Activated CD8-positive, alpha-beta T cell treated with anti-CD3 and anti-CD28 coated beads for 36 hours (primary cell): ENCODE results near the gene UBR3. TPM values are rescaled to one million over a fixed set of nuclear protein-coding genes. Genes with fewer than 3 reads are reported as not detected.

Source experiments
- ATAC-seq: fragments of 200-7000 bp; cut with Tn5 transposase; one replicate; pipeline ENCODE4 v1.10.0; 2021; ENCODE audit warnings: mild to moderate bottlenecking, moderate library complexity
- CTCF ChIA-PET: fragments of 350-600 bp; sonication (Branson Sonifier 250); formaldehyde crosslinking; loops from one replicate; lab custom pipeline; 2021; ENCODE audit warnings: antibody characterized with exemption; lab: Charles Lee
- POLR2A ChIA-PET: fragments of 350-600 bp; sonication (Branson Sonifier 250); formaldehyde crosslinking; loops from one replicate; lab custom pipeline; 2021; ENCODE audit warnings: antibody characterized with exemption; lab: Charles Lee
- DNase-seq: peaks from one replicate; pipeline ENCODE4 v3.0.0-alpha.2; 2020
- H3K27ac Mint-ChIP-seq: one replicate; pipeline ENCODE4 v1.8.0; 2021; ENCODE audit warnings: mild to moderate bottlenecking, mixed read lengths
- H3K27me3 Mint-ChIP-seq: one replicate; pipeline ENCODE4 v1.8.0; 2021; ENCODE audit warnings: mixed read lengths
- H3K36me3 Mint-ChIP-seq: one replicate; pipeline ENCODE4 v1.8.0; 2021; ENCODE audit warnings: low read depth, mixed read lengths
- H3K4me1 Mint-ChIP-seq: one replicate; pipeline ENCODE4 v1.8.0; 2021; ENCODE audit warnings: low read depth, mixed read lengths
- H3K4me3 Mint-ChIP-seq: one replicate; pipeline ENCODE4 v1.8.0; 2021; ENCODE audit warnings: mild to moderate bottlenecking, moderate library complexity, mixed read lengths
- H3K9me3 Mint-ChIP-seq: one replicate; pipeline ENCODE4 v1.8.0; 2021; ENCODE audit warnings: mixed read lengths
- CTCF ChIP-seq: fragments of 200-600 bp; IDR thresholded peaks from one replicate; pipeline ENCODE4 v1.8.0; 2022; ENCODE audit warnings: antibody characterized with exemption, mild to moderate bottlenecking
- intact Hi-C: fragments of 100-400 bp; cut with micrococcal nuclease; formaldehyde crosslinking; loops from one replicate; pipeline ENCODE4 v1.10.0; 2022
- total RNA-seq, 2 experiments: library from RNA; stranded (reverse); gene quantifications; one replicate each; pipeline ENCODE4 v1.2.3, GENCODE V29; 2021

The UBR3 gene
- total RNA-seq, 2 experiments from 2014 or later, result 14.0 to 15.7 TPM

GRCh38 chr2:170020777-170021176 is 193.5 kb downstream of the UBR3 start:
- H3K36me3 Mint-ChIP-seq, result peaks cover 13% of the 10 kb centered on the region
- POLR2A ChIA-PET, result no interaction called here

GRCh38 chr2:170022692-170023091 is 195.4 kb downstream of the UBR3 start:
- ChIA-PET CTCF (interaction anchor here (1.7 kb wide), 1 partner anchor 16 kb away, joined by 6 read pairs; no protein-coding TSS in a partner anchor), POLR2A (no interaction called here)
- no peaks in the 10 kb centered on the region for H3K4me1 Mint-ChIP-seq
- H3K36me3 Mint-ChIP-seq, result peaks cover 13% of the 10 kb centered on the region
- H3K4me3 Mint-ChIP-seq, result no peak overlapping the region
- ATAC-seq (no peak), DNase-seq (no peak)
- no peak for TF ChIP-seq CTCF
- H3K27ac Mint-ChIP-seq, result no peak overlapping the region
- intact Hi-C loops, result no loop called here
- no peaks in the 10 kb centered on the region for H3K27me3 Mint-ChIP-seq
- no peaks in the 10 kb centered on the region for H3K9me3 Mint-ChIP-seq

More at GRCh38 chr2:170020777-170021176, 193.5 kb downstream of the UBR3 start:
- CTCF ChIA-PET, result no interaction called here
- no peak for TF ChIP-seq CTCF
- Mint-ChIP-seq H3K27ac (no peak overlapping the region), H3K4me3 (no peak overlapping the region), H3K4me1 (no peaks in the 10 kb centered on the region), H3K27me3 (no peaks in the 10 kb centered on the region), H3K9me3 (no peaks in the 10 kb centered on the region)
- no peak for DNase-seq
- no peak for ATAC-seq
- intact Hi-C loops, result no loop called here

- Mint-ChIP-seq H3K27ac (no peak overlapping the region), H3K4me3 (no peak overlapping the region), H3K27me3 (no peaks in the 10 kb centered on the region), H3K36me3 (peaks cover 17% of the 10 kb centered on the region), H3K9me3 (no peaks in the 10 kb centered on the region), H3K4me1 (no peaks in the 10 kb centered on the region)
- intact Hi-C loops, result no loop called here
- CTCF ChIA-PET, result no interaction called here
- DNase-seq, result no peak
- TF ChIP-seq CTCF, result no peak
- POLR2A ChIA-PET, result no interaction called here
- ATAC-seq, result no peak
These were observed 197.5 kb downstream of the UBR3 start for GRCh38 chr2:170024721-170025120.

GRCh38 chr2:170025223-170025622 is 198.0 kb downstream of the UBR3 start:
- Mint-ChIP-seq H3K4me1 (no peaks in the 10 kb centered on the region), H3K27ac (no peak overlapping the region), H3K9me3 (no peaks in the 10 kb centered on the region), H3K4me3 (no peak overlapping the region), H3K36me3 (peaks cover 22% of the 10 kb centered on the region), H3K27me3 (no peaks in the 10 kb centered on the region)
- POLR2A ChIA-PET, result no interaction called here
- intact Hi-C loops, result no loop called here
- CTCF ChIA-PET, result no interaction called here
- no peak for TF ChIP-seq CTCF
- DNase-seq (no peak), ATAC-seq (no peak)

- Mint-ChIP-seq H3K4me1 (no peaks in the 10 kb centered on the region), H3K9me3 (peaks cover 1% of the 10 kb centered on the region), H3K27me3 (no peaks in the 10 kb centered on the region), H3K36me3 (peaks cover 27% of the 10 kb centered on the region), H3K27ac (no peak overlapping the region), H3K4me3 (no peak overlapping the region)
- TF ChIP-seq CTCF, result no peak
- DNase-seq (no peak), ATAC-seq (no peak)
- intact Hi-C loops, result no loop called here
- ChIA-PET POLR2A (no interaction called here), CTCF (no interaction called here)
These were observed 199.1 kb downstream of the UBR3 start for GRCh38 chr2:170026361-170026760.
